ENCODE data around the gene PDLIM4.

The PDLIM4 gene

GRCh38 chr5:132227485-132228240, 29.8 kb upstream of the PDLIM4 start, which contains the start of gene P4HA2:
TSS of gene P4HA2 (minus strand) at chr5:132227853. CDS start at chr5:132218626, 9,227 bp downstream.
- no peak for DNase-seq (ENCODE audit: low read depth)

- DNase-seq (ENCODE audit: low read depth) = no peak
These were observed 29.1 kb upstream of the PDLIM4 start for GRCh38 chr5:132228241-132229035.

DNA sequence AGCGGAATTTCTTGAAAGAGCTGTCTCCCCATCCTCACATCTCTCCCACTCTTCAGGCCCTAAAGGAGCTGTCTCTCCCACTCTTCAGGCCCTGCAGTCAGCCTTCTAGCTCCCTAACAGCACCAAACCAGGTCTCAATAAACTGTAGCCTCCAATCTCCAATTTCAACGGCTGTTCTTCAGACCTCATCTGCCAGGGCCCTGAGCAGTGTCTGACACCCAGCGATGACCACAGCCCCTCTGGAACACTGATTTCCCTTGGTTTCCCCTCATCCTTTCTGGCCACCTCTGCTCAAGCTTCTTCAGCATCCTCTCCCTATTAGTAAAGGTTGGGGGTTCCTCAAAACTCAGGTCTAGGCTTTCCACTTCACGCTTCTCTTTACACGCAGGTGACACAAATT, 28.3 kb upstream of the PDLIM4 start:
- DNase-seq (ENCODE audit: low read depth) = no peak

DNA sequence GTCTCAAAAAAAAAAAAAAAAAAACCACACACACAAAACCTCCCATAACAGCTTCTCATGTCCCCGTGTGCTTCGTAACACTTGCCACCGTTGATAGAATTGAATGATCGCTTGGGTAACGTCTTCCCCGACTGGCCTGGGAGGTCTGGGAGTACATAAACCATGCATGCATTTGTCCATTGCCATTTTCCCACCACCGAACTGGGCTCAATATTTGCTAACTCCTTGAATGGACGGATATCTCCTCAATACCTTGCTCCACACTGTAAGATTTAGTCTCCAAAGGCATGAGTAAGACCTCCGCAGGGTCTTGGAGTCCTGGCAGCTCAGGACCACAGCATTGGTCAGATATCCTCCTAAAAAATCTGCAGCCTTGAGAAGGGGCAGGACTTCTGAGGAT, 26.6 kb upstream of the PDLIM4 start:
- no peak for DNase-seq (ENCODE audit: low read depth)

GRCh38 chr5:132232465-132232864, 25.0 kb upstream of the PDLIM4 start:
- DNase-seq (ENCODE audit: low read depth) = no peak

GRCh38 chr5:132233081-132233480, 24.4 kb upstream of the PDLIM4 start:
- no peak for DNase-seq (ENCODE audit: low read depth)

DNA sequence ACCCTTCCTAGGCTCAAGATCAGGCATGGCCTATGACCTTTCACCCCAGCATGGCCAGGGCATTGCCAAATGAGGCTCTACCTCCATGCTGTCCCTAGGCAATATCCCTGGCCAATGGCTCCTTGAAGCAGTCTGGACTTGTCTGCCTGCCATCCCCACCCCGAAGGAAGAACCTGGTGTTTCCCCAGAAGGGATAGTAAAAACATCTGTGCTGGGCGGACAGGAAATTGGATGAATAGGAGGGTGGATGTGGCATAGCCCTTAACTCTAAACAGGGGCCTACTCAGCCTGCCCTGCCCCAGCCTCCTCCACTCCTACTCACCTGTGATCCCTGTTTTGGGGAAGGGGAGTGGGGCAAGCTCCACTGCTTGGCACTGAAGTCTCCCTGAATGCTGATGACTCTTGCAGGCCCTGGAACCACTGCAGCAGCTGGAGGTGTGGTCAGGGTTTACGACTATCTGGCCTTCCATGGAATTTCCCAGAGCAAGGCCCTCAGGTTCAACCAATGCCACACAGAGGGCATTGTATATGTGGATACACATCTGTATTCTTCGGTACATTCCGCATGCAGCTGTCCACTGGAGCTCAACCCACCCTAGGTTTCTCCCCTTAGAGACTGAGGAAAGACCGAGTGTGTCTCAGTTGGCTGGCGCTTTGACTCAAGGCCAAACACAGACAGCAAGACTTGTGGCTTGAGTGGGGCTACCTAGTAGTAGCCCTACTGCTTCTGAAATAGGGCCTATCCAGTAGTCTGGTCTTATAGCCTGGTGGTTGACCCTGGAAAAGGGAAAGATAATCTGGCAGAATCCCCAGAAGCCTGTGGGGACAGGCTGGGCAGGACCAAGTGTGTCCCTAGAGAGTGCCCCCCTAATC, 23.4 kb upstream of the PDLIM4 start:
- DNase-seq (ENCODE audit: low read depth) = no peak

GRCh38 chr5:132234684-132235062, 22.8 kb upstream of the PDLIM4 start:
- no peak for DNase-seq (ENCODE audit: low read depth)

DNA sequence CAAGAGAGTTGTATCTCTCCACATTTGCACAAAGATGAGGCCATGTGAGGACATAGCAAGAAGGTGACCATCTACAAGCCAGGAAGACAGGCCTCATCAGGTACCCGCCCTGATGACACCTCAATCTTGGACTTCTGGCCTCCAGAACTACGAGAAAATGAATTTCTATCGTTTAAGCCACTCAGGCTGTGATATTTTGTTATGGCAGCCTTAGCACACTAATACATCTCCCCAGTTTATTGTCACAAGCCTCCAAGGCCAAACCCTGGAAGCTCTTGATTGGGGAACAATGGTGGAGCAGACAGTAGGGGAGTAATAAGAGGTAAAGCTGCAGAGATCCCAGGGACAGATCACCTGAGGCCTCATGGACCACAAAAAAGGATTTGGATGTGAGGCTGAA, 22.2 kb upstream of the PDLIM4 start:
- DNase-seq (ENCODE audit: low read depth) = no peak

GRCh38 chr5:132237141-132237540, 20.4 kb upstream of the PDLIM4 start:
- DNase-seq (ENCODE audit: low read depth) = no peak

DNA sequence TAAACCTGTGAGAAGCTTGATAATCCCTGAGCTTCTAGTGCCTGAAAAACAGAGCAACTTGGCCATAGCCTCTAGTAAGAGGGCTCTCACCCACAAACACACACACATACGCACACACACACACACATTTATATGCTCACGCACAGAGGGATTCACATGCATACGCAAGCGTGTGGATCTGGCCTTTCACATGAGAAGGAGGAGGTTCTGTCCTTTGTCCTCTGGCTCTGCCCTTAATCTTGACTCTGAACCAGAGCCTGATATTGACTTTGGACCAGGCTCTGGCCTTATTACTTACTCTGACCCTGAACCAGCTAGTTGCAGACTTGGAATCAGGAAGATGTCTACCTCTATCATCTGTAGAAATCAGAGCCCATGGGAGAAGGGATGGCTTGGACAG, 19.8 kb upstream of the PDLIM4 start:
- no peak for DNase-seq (ENCODE audit: low read depth)

GRCh38 chr5:132238169-132238744, 19.2 kb upstream of the PDLIM4 start:
- DNase-seq (ENCODE audit: low read depth) = peak; percentile 42

DNA sequence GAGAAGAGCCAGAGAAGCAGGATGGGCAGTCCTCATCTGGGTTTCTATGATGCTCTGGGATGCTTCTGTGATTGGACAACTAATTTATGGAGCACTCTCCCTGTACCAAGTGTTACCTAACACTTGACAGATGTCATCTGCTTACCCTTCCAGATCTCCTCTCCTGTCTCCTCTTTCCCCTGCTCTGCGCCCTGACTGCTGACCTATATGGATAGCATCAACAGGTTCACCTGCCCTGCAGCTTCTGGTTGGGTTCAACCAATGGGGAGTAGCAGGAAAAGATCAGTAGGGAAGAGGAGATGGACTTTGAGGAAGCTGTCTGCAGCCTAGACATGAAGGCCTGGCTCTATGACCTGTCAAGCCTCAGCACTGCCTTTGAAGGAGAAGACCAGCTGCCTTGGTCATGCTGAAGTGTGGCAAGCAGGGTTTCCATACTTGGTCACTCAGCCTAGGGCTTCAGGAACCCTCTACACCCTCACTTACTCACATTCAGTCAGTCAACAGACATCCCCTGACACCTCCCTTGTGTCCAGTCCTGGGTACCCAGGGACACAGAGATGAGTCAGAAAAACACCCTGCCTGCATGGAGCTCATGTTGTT, 18.5 kb upstream of the PDLIM4 start:
- no peak for DNase-seq (ENCODE audit: low read depth)

DNA sequence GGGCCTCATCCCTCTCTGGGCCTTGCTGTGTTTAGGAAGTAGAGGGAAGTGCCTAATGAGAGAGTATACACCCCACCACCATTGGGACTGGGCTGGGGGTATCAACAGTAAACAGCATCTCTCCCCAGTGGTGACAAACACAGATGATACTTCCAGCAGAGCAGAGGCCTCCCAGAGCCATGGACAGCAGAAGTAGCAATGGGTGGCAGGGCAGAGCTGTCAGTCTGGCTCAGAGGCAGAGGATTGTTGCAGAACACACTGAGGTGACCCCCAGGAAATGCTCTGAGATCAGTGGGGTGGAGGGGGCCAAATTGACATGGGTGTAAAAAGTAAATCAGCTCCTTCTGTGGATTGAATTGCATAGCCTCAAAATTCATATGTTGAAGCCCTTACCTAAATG, 17.7 kb upstream of the PDLIM4 start:
- DNase-seq (ENCODE audit: low read depth) = no peak

DNA sequence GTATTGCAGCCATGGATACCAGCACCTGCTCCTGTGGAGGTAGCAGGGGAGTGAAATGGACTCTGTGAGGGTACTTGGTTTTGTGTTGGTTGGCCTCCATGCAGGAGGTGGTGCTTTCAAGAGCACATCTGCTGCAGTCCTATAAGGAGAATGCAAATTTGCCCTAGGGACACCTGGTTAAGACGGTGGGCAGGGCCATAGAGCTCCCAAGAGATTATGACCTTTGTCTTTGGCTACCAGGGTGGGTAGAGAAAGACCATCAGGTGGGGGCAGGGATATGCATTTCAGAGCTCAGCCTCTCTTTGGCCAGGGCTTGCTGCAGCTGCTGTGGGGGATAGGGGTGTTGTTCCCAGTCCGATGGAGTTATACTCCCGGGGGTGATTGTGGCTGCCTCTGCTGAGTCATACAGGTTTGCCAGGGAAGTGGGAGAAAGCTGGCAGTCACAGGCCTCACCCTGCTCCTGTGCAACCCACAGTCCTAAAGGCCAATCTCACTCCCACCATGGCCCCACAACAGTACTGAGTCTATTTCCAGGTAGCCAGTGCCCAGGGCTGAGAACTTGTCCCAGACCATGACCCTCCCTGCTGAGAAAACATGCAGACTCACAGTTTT, 14.0 kb upstream of the PDLIM4 start:
- no peak for DNase-seq (ENCODE audit: low read depth)

- DNase-seq (ENCODE audit: low read depth) = no peak
These were observed 11.9 kb upstream of the PDLIM4 start for GRCh38 chr5:132245593-132245992.

DNA sequence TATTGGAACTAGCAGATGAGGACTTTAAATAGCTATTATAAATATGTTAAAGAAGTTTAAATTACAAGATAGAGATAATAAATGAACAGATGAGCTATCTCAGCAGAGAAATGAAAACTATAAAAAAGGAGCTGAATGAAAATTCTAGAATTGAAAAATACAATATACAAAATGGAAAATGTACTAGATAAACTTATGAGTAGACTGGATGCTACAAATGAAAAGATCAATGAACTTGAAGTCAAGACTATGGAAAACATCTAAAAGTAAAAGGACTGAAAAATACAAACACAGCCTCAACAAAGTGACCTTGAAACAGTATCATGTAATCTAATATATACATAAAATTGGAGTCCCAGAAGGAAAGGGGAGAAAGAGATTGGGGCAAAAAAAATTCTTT, 10.7 kb upstream of the PDLIM4 start:
- no peak for DNase-seq (ENCODE audit: low read depth)

DNA sequence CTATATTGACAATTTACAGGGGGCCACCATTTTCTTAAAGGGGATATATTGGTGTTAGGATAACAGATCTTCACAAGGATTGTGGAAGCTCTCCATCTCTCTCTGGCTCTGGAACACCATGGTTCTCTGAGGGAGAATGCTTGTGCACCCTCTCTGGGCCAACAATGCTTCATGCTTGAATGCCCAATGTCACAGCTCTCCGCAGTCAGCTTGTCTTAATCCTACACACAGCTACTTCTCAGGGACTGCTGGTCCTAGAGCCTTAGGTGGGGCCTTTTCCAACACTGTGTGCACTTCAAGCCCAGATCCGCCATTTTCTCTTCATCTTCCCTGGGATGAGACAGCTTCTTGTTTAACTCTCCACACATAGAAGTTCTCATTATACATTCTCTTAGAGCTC, 6.9 kb upstream of the PDLIM4 start:
- no peak for DNase-seq (ENCODE audit: low read depth)

GRCh38 chr5:132251220-132251725, 6.2 kb upstream of the PDLIM4 start:
- DNase-seq (ENCODE audit: low read depth) = no peak

- no peak for DNase-seq (ENCODE audit: low read depth)
These were observed 4.5 kb upstream of the PDLIM4 start for GRCh38 chr5:132253008-132253441.

Measured in T follicular helper cell (primary cell).